HEK293 (cell line): ENCODE data around the gene ARL3.

Source experiments
- CTCF ChIA-PET: fragments of 350-600 bp; formaldehyde crosslinking; extraction: SDS; loops from one replicate; lab custom pipeline; 2021; ENCODE audit warnings: antibody characterized with exemption; lab: Yijun Ruan, JAX
- POLR2A ChIA-PET: fragments of 300-600 bp; formaldehyde crosslinking; extraction: SDS; loops from one replicate; lab custom pipeline; 2020; ENCODE audit warnings: antibody characterized with exemption, inconsistent platforms; lab: Yijun Ruan, JAX
- H3K27ac ChIP-seq: fragments of 200-500 bp; sonication (Bioruptor generic); 2 replicates; pipeline ENCODE4 v1.5.1; 2014; ENCODE audit warnings: low read depth, low read length, control low read depth, inconsistent platforms; ENCODE audit errors: extremely low read depth
- H3K36me3 ChIP-seq, 2 experiments: fragments of 200-500 bp in 1 of 2; sonication (Bioruptor generic) in 1 of 2; 1 replicate in 1 of 2; 2 replicates in 1 of 2; pipeline ENCODE4 v1.5.1; 2014 to 2017; ENCODE audit warnings: inconsistent platforms in 2 of 2, low read length in 2 of 2; ENCODE audit not compliant: control insufficient read depth in 2 of 2, insufficient read depth in 1 of 2
- H3K4me1 ChIP-seq: fragments of 200-500 bp; sonication (Bioruptor generic); 2 replicates; pipeline ENCODE4 v1.5.1; 2014; ENCODE audit warnings: mild to moderate bottlenecking, low read length, inconsistent platforms; ENCODE audit not compliant: control insufficient read depth, insufficient read depth
- H3K4me3 ChIP-seq: 2 replicates; pipeline ENCODE4 v1.5.1; 2011; ENCODE audit warnings: low read depth, mild to moderate bottlenecking, control low read depth, low read length, moderate library complexity
- H3K9me3 ChIP-seq: fragments of 200-500 bp; sonication (Bioruptor generic); 2 replicates; pipeline ENCODE4 v1.5.1; 2014; ENCODE audit warnings: low read depth, low read length, inconsistent platforms; ENCODE audit not compliant: control insufficient read depth, insufficient read depth
- BCL11B ChIP-seq: fragments of 450-650 bp; formaldehyde crosslinking; IDR thresholded peaks from 2 replicates; pipeline ENCODE4 v1.5.1; 2016; ENCODE audit warnings: low read depth, missing biosample characterization, missing genetic modification characterization
- HOXD13 ChIP-seq: sonication (generic); formaldehyde crosslinking; IDR thresholded peaks from 2 replicates; pipeline ENCODE4 v1.8.0; 2022; ENCODE audit warnings: missing genetic modification reagents, borderline replicate concordance
- KLF16 ChIP-seq: fragments of 450-650 bp; formaldehyde crosslinking; IDR thresholded peaks from 2 replicates; pipeline ENCODE4 v1.5.1; 2017; ENCODE audit warnings: missing biosample characterization, missing genetic modification characterization
- RBAK ChIP-seq: fragments of 450-650 bp; formaldehyde crosslinking; IDR thresholded peaks from 2 replicates; pipeline ENCODE4 v1.5.1; 2016; ENCODE audit warnings: missing biosample characterization, missing genetic modification characterization
- SCRT1 ChIP-seq: fragments of 450-650 bp; formaldehyde crosslinking; IDR thresholded peaks from 2 replicates; pipeline ENCODE4 v1.5.1; 2016; ENCODE audit warnings: missing biosample characterization, missing genetic modification characterization, borderline replicate concordance
- SP3 ChIP-seq: fragments of 450-650 bp; formaldehyde crosslinking; IDR thresholded peaks from 2 replicates; pipeline ENCODE4 v1.5.1; 2016; ENCODE audit warnings: missing biosample characterization, missing genetic modification characterization
- TSHZ1 ChIP-seq: fragments of 450-650 bp; formaldehyde crosslinking; IDR thresholded peaks from 2 replicates; pipeline ENCODE4 v1.5.1; 2016; ENCODE audit warnings: missing biosample characterization, missing genetic modification characterization, borderline replicate concordance
- ZNF112 ChIP-seq: fragments of 450-650 bp; formaldehyde crosslinking; IDR thresholded peaks from 2 replicates; pipeline ENCODE4 v1.5.0; 2017; ENCODE audit warnings: missing biosample characterization, missing genetic modification characterization
- ZNF302 ChIP-seq: fragments of 450-650 bp; formaldehyde crosslinking; IDR thresholded peaks from 2 replicates; pipeline ENCODE4 v1.5.1; 2016; ENCODE audit warnings: missing biosample characterization, missing genetic modification characterization, low read depth
- ZNF335 ChIP-seq: fragments of 450-650 bp; formaldehyde crosslinking; conservative IDR thresholded peaks from 2 replicates; pipeline ENCODE4 v1.5.1; 2016; ENCODE audit warnings: missing biosample characterization, missing genetic modification characterization
- ZNF416 ChIP-seq: fragments of 450-650 bp; formaldehyde crosslinking; IDR thresholded peaks from 2 replicates; pipeline ENCODE4 v1.5.1; 2016; ENCODE audit warnings: missing biosample characterization, missing genetic modification characterization
- ZNF510 ChIP-seq: fragments of 450-650 bp; formaldehyde crosslinking; IDR thresholded peaks from 2 replicates; pipeline ENCODE4 v1.5.1; 2018; ENCODE audit warnings: mild to moderate bottlenecking, missing genetic modification characterization, missing biosample characterization; ENCODE audit not compliant: insufficient replicate concordance
- ZNF664 ChIP-seq: fragments of 450-650 bp; formaldehyde crosslinking; IDR thresholded peaks from 2 replicates; pipeline ENCODE4 v1.5.1; 2016; ENCODE audit warnings: missing biosample characterization, missing genetic modification characterization
- ZNF747 ChIP-seq: fragments of 450-650 bp; formaldehyde crosslinking; IDR thresholded peaks from 2 replicates; pipeline ENCODE4 v1.5.1; 2016; ENCODE audit warnings: missing biosample characterization, missing genetic modification characterization
- ZNF785 ChIP-seq: fragments of 450-650 bp; formaldehyde crosslinking; IDR thresholded peaks from 2 replicates; pipeline ENCODE4 v1.5.1; 2016; ENCODE audit warnings: missing biosample characterization, missing genetic modification characterization
- ZNF792 ChIP-seq: fragments of 450-650 bp; formaldehyde crosslinking; IDR thresholded peaks from 2 replicates; pipeline ENCODE4 v1.5.1; 2016; ENCODE audit warnings: missing biosample characterization, missing genetic modification characterization
- TF ChIP-seq, protein P1 (sequence below): fragments of 450-650 bp; formaldehyde crosslinking; IDR thresholded peaks from 2 replicates; pipeline ENCODE4 v1.5.1; 2016; ENCODE audit warnings: missing biosample characterization, missing genetic modification characterization
- TF ChIP-seq, protein P2 (sequence below): fragments of 450-650 bp; formaldehyde crosslinking; IDR thresholded peaks from 2 replicates; pipeline ENCODE4 v1.5.1; 2016; ENCODE audit warnings: missing biosample characterization, missing genetic modification characterization
- TF ChIP-seq, protein P3 (sequence below): IDR thresholded peaks from 2 replicates; pipeline ENCODE4 v1.6.1; 2011; ENCODE audit warnings: mild to moderate bottlenecking, low read depth, low read length, borderline replicate concordance

ARL3 gene

GRCh38 chr10:102656026-102656425, 58.2 kb downstream of the ARL3 start:
- CTCF ChIA-PET = interaction anchor here (1.6 kb wide), 1 partner anchor 14 kb away, joined by 5 read pairs; no protein-coding TSS in a partner anchor
- H3K4me1 ChIP-seq = no peaks in the 10 kb centered on the region
- no peak for TF ChIP-seq ZNF747
- no peaks in the 10 kb centered on the region for H3K9me3 ChIP-seq
- peaks cover 5 to 64% of the 10 kb centered on the region in 2 experiments; a peak in 2 of 3 replicates for H3K36me3 ChIP-seq
- no peak overlapping the region for H3K27ac ChIP-seq
- POLR2A ChIA-PET = interaction anchor here (0.8 kb wide), 1 partner anchor 14 kb away, joined by 3 read pairs; no protein-coding TSS in a partner anchor
- H3K4me3 ChIP-seq = no peak overlapping the region

DNA sequence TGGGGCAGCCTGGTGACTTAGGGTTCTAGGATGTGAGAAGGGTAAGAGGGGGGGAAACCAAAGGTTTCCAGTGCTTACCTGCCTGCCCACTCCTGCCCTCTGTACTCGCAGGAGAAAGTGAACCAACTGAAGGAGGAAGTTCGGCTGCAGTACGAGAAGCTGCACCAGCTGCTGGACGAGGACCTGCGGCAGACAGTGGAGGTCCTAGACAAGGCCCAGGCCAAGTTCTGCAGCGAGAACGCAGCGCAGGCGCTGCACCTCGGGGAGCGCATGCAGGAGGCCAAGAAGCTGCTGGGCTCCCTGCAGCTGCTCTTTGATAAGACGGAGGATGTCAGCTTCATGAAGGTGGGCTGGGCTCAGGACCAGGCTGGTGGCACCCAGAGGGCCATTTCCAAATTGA, 59.2 kb downstream of the ARL3 start:
- ChIA-PET POLR2A (interaction anchor here (1.8 kb wide), 1 partner anchor 59 kb away, joined by 4 read pairs; the partner anchor contains the start of genes ARL3 and SFXN2), CTCF (interaction anchor here (1.6 to 1.8 kb wide), 2 partner anchors 15 to 16 kb away, joined by 5 to 8 read pairs; no protein-coding TSS in a partner anchor)

DNA sequence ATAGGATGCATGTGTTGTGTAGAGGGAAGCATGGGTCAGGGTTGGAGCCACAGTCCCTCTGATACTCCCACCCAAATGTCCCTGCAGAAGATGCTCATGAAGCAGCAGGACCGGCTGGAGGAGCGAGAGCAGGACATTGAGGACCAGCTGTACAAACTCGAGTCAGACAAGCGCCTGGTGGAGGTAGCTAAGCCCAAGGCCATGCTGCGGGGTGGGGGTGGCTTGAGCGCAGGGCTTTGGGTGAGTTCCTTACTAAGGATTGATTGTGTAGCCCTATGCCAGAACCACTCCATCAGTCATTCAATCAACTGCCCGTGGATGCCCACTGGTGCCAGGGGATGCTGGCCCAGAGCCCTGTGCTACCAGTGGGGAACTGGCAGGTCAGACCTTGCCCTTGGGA, 59.6 kb downstream of the ARL3 start:
- POLR2A ChIA-PET = interaction anchor here (0.6 to 1.8 kb wide), 2 partner anchors 59 to 109 kb away, joined by 4 read pairs; partner anchors contain the start of genes ARL3 and SFXN2
- H3K36me3 ChIP-seq = peaks cover 5 to 67% of the 10 kb centered on the region in 2 experiments; a peak in 2 of 3 replicates
- TF ChIP-seq ZNF112 (tag by site-specific recombination) (no peak), ZNF510 (no peak), SCRT1 (no peak), ZNF335 (no peak), KLF16 (tag by site-specific recombination) (no peak), ZNF785 (tag by site-specific recombination) (no peak), HOXD13 (CRISPR knock-in tag) (no peak), ZNF302 (tag by site-specific recombination) (no peak), BCL11B (tag by site-specific recombination) (no peak), ZNF792 (no peak), ZNF416 (tag by site-specific recombination) (no peak)
- TF ChIP-seq, protein P1, sequence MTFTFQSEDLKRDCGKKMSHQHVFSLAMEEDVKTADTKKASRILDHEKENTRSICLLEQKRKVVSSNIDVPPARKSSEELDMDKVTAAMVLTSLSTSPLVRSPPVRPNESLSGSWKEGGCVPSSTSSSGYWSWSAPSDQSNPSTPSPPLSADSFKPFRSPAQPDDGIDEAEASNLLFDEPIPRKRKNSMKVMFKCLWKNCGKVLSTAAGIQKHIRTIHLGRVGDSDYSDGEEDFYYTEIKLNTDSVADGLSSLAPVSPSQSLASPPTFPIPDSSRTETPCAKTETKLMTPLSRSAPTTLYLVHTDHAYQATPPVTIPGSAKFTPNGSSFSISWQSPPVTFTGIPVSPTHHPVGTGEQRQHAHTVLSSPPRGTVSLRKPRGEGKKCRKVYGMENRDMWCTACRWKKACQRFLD = no peak
- TF ChIP-seq, protein P2, sequence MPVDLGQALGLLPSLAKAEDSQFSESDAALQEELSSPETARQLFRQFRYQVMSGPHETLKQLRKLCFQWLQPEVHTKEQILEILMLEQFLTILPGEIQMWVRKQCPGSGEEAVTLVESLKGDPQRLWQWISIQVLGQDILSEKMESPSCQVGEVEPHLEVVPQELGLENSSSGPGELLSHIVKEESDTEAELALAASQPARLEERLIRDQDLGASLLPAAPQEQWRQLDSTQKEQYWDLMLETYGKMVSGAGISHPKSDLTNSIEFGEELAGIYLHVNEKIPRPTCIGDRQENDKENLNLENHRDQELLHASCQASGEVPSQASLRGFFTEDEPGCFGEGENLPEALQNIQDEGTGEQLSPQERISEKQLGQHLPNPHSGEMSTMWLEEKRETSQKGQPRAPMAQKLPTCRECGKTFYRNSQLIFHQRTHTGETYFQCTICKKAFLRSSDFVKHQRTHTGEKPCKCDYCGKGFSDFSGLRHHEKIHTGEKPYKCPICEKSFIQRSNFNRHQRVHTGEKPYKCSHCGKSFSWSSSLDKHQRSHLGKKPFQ = no peak
- TF ChIP-seq, protein P3, sequence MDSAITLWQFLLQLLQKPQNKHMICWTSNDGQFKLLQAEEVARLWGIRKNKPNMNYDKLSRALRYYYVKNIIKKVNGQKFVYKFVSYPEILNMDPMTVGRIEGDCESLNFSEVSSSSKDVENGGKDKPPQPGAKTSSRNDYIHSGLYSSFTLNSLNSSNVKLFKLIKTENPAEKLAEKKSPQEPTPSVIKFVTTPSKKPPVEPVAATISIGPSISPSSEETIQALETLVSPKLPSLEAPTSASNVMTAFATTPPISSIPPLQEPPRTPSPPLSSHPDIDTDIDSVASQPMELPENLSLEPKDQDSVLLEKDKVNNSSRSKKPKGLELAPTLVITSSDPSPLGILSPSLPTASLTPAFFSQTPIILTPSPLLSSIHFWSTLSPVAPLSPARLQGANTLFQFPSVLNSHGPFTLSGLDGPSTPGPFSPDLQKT = no peak

More for the DNA sequence above, 59.2 kb downstream of the ARL3 start:
- Histone ChIP-seq H3K27ac (no peak overlapping the region), H3K4me1 (0 out of 2 replicates have a peak, but pooled peaks cover 3% of the 10 kb centered on the region), H3K9me3 (no peaks in the 10 kb centered on the region), H3K36me3 (peaks cover 5 to 67% of the 10 kb centered on the region in 2 experiments; a peak in 2 of 3 replicates), H3K4me3 (no peak overlapping the region)
- TF ChIP-seq TSHZ1 (tag by site-specific recombination) (no peak), ZNF664 (no peak), HOXD13 (CRISPR knock-in tag) (no peak), RBAK (no peak), SP3 (tag by site-specific recombination) (no peak)

More for the DNA sequence above, 59.6 kb downstream of the ARL3 start:
- H3K27ac ChIP-seq = no peak overlapping the region
- H3K4me1 ChIP-seq = peaks cover 5% of the 10 kb centered on the region
- CTCF ChIA-PET = interaction anchor here (1.8 kb wide), 1 partner anchor 15 kb away, joined by 8 read pairs; no protein-coding TSS in a partner anchor
- no peak overlapping the region for H3K4me3 ChIP-seq
- no peaks in the 10 kb centered on the region for H3K9me3 ChIP-seq
